ENCODE results near the gene SLC44A5.

- TF ChIP-seq, protein P1, sequence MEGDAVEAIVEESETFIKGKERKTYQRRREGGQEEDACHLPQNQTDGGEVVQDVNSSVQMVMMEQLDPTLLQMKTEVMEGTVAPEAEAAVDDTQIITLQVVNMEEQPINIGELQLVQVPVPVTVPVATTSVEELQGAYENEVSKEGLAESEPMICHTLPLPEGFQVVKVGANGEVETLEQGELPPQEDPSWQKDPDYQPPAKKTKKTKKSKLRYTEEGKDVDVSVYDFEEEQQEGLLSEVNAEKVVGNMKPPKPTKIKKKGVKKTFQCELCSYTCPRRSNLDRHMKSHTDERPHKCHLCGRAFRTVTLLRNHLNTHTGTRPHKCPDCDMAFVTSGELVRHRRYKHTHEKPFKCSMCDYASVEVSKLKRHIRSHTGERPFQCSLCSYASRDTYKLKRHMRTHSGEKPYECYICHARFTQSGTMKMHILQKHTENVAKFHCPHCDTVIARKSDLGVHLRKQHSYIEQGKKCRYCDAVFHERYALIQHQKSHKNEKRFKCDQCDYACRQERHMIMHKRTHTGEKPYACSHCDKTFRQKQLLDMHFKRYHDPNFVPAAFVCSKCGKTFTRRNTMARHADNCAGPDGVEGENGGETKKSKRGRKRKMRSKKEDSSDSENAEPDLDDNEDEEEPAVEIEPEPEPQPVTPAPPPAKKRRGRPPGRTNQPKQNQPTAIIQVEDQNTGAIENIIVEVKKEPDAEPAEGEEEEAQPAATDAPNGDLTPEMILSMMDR (IDR thresholded peaks at IDR 0.05): no peak
- TF ChIP-seq EP300 (IDR thresholded peaks at IDR 0.05) (no peak), POLR2A (IDR thresholded peaks at IDR 0.05) (no peak)
Observed at GRCh38 chr1:75353051-75353450, 257.9 kb downstream of the SLC44A5 start.
